BE2C (cell line): ENCODE measurements around the gene MKS1.

Source experiments
- DNase-seq: peaks from one replicate; pipeline ENCODE4 v3.0.0-alpha.2; 2020
- H3K27me3 ChIP-seq: fragments of 250-450 bp; sonication (Bioruptor Pico); 2 replicates; pipeline ENCODE4 v1.5.1; 2020; ENCODE audit warnings: mild to moderate bottlenecking
- H3K36me3 ChIP-seq: fragments of 250-450 bp; sonication (Bioruptor Pico); 2 replicates; pipeline ENCODE4 v1.5.1; 2020; ENCODE audit warnings: mild to moderate bottlenecking
- H3K4me1 ChIP-seq: fragments of 250-450 bp; sonication (Bioruptor Pico); 2 replicates; pipeline ENCODE4 v1.5.1; 2020
- H3K4me3 ChIP-seq: 2 replicates; pipeline ENCODE4 v1.5.1; 2011; ENCODE audit warnings: low read depth, low read length
- H3K9me3 ChIP-seq: fragments of 250-450 bp; sonication (Bioruptor Pico); 2 replicates; pipeline ENCODE4 v1.5.1; 2020
- CTCF ChIP-seq: IDR thresholded peaks from 2 replicates; pipeline ENCODE4 v1.5.1; 2012; ENCODE audit warnings: mild to moderate bottlenecking, low read depth, low read length

The MKS1 gene

GRCh38 chr17:58238147-58238634, 19.1 kb upstream of the MKS1 start, which contains the start of gene LPO:
TSS of gene LPO (plus strand) at chr17:58238584. CDS start at chr17:58242980, 4,396 bp downstream.
- Histone ChIP-seq H3K36me3 (no peaks in the 10 kb centered on the region; the same call in 1 of the 2 replicates), H3K4me3 (no peak within 1 kb of the TSS), H3K27me3 (peaks cover 94% of the 10 kb centered on the region), H3K4me1 (no peaks in the 10 kb centered on the region), H3K9me3 (no peaks in the 10 kb centered on the region)
- no peak for TF ChIP-seq CTCF
- DNase-seq: no peak

GRCh38 chr17:58236394-58236793, 17.3 kb upstream of the MKS1 start:
- peaks cover 94% of the 10 kb centered on the region for H3K27me3 ChIP-seq

GRCh38 chr17:58235821-58236220, 16.8 kb upstream of the MKS1 start:
- no peaks in the 10 kb centered on the region; the same call in 1 of the 2 replicates for H3K36me3 ChIP-seq
- no peaks in the 10 kb centered on the region for H3K9me3 ChIP-seq
- no peaks in the 10 kb centered on the region for H3K4me1 ChIP-seq
- peaks cover 90% of the 10 kb centered on the region for H3K27me3 ChIP-seq
- no peak for DNase-seq
- TF ChIP-seq CTCF: no peak
- no peak overlapping the region for H3K4me3 ChIP-seq

More at GRCh38 chr17:58236394-58236793, 17.3 kb upstream of the MKS1 start:
- no peak for DNase-seq
- TF ChIP-seq CTCF: no peak
- no peaks in the 10 kb centered on the region; the same call in 1 of the 2 replicates for H3K36me3 ChIP-seq
- H3K4me1 ChIP-seq: no peaks in the 10 kb centered on the region
- no peak overlapping the region for H3K4me3 ChIP-seq
- H3K9me3 ChIP-seq: no peaks in the 10 kb centered on the region

DNA sequence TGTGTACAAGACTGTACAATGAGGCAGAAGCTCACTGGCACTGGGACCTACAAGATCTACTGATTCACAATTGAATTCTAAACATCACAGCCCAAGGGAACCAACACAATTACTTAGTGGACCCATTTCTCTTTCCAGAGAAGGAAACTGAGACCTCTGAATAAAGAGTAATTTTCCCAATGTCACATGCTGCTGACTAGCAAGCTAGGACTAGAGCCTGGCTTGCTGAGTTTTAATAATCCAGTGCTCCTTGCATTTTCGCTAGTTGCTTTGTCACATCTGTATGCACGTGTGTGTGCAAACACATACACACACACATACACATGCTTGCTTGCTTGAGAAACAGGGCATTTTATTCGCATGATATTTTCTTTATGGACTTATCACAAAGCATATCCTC, 15.5 kb upstream of the MKS1 start:
- Histone ChIP-seq H3K9me3 (no peaks in the 10 kb centered on the region), H3K36me3 (no peaks in the 10 kb centered on the region; the same call in 1 of the 2 replicates), H3K4me1 (no peaks in the 10 kb centered on the region), H3K27me3 (peaks cover 77% of the 10 kb centered on the region), H3K4me3 (no peak overlapping the region)
- DNase-seq: no peak
- no peak for TF ChIP-seq CTCF

DNA sequence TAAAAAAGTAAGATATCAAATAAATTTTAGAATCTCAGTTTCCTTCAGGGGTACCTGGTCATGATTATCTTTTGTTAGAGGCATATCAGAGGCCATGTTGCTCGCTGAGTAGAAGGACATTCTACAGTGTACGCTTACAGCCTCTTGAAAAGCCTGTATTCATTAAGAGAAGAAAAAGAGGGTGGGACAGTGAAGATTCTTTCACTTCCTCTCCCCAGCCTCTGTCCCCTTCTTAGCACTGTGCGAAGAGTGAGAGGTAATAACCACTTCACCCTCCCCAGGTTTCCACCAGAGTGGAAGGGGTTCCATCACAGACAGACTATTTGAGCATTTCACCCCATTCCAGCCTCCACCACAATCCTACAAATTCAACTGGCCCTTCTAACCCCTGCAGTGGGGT, 14.5 kb upstream of the MKS1 start:
- Histone ChIP-seq H3K36me3 (no peaks in the 10 kb centered on the region; the same call in 1 of the 2 replicates), H3K4me1 (no peaks in the 10 kb centered on the region), H3K9me3 (no peaks in the 10 kb centered on the region), H3K27me3 (peaks cover 71% of the 10 kb centered on the region), H3K4me3 (no peak overlapping the region)
- DNase-seq: no peak
- TF ChIP-seq CTCF: no peak

- TF ChIP-seq CTCF: no peak
- no peak overlapping the region for H3K4me3 ChIP-seq
- DNase-seq: no peak
Observed at GRCh38 chr17:58232707-58233156, 13.7 kb upstream of the MKS1 start.

More at GRCh38 chr17:58232707-58233156, 13.7 kb upstream of the MKS1 start:
- Histone ChIP-seq H3K4me1 (no peaks in the 10 kb centered on the region), H3K9me3 (no peaks in the 10 kb centered on the region), H3K27me3 (peaks cover 63% of the 10 kb centered on the region), H3K36me3 (no peaks in the 10 kb centered on the region; the same call in 1 of the 2 replicates)
